ENCODE data around the gene HOXA13. TPM values are rescaled to one million over a fixed set of nuclear protein-coding genes. Genes with fewer than 3 reads are reported as not detected.

The HOXA13 gene
- total and polyA plus RNA-seq, 8 donors, result 29.0 TPM; not detected in 7

DNA sequence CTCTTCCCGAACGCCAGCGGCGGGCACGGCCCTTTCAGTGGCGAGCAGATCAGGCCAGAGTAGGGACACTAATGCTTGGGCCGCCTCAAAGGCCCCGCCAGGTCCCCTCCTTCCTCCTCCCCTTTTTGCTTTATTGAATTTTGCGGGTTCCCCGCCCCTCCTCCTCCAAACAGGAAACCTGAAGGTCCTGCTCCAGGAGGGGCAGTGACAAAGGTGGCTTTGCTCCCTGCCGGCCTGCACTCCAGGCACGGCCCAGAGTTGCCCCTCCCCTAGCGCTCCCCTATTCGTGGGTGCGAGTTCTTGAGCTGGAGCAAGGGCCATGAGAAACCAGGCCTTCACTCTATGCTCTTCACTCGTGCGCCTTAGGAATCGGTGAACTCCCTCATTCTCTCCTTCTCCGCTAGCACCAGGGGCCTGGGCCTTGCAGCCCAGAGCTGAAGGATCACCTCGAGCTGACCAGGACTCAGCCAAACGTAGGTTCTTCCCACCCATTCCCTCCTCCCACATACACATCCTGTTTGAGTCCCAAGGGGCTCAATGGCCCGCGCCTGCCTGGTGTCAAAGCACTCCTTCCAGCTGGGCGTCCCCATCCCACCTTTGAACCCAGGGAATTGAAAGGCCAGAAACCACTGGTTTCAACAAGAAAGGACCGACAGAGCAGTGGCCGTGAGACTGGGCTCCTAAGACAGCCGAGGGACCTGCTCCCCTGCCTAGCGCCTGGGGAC, 51.7 kb downstream of the HOXA13 start:
- Histone ChIP-seq H3K4me1 (peaks cover 20 to 60% (median 43%) of the 10 kb centered on the region in 4 donors), H3K27ac (peak overlapping the region; percentile 72 to 99 (median 88)), H3K9me3 (peaks cover 0 to 26% (median 0%) of the 10 kb centered on the region in 4 donors), H3K4me3 (peak overlapping the region; percentile 33 to 64 (median 52)), H3K36me3 (no peaks in the 10 kb centered on the region), H3K27me3 (peaks cover 5 to 100% (median 90%) of the 10 kb centered on the region in 3 donors)
- 26 to 34% (median 30%) methylated on average over 26 to 28 of the region's 28 CpGs for WGBS, 5 donors
- TF ChIP-seq POLR2AphosphoS5 (IDR thresholded peaks at IDR 0.05) (no peak), POLR2A (IDR thresholded peaks at IDR 0.05) (no peak), EP300 (IDR thresholded peaks at IDR 0.05) (no peak)
- TF ChIP-seq, protein P1, sequence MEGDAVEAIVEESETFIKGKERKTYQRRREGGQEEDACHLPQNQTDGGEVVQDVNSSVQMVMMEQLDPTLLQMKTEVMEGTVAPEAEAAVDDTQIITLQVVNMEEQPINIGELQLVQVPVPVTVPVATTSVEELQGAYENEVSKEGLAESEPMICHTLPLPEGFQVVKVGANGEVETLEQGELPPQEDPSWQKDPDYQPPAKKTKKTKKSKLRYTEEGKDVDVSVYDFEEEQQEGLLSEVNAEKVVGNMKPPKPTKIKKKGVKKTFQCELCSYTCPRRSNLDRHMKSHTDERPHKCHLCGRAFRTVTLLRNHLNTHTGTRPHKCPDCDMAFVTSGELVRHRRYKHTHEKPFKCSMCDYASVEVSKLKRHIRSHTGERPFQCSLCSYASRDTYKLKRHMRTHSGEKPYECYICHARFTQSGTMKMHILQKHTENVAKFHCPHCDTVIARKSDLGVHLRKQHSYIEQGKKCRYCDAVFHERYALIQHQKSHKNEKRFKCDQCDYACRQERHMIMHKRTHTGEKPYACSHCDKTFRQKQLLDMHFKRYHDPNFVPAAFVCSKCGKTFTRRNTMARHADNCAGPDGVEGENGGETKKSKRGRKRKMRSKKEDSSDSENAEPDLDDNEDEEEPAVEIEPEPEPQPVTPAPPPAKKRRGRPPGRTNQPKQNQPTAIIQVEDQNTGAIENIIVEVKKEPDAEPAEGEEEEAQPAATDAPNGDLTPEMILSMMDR (IDR thresholded peaks at IDR 0.05), result no peak
- no peak for DNase-seq
- intact Hi-C loops (cut with DNase I; ENCODE audit: low total_unique reads), result no loop called here

DNA sequence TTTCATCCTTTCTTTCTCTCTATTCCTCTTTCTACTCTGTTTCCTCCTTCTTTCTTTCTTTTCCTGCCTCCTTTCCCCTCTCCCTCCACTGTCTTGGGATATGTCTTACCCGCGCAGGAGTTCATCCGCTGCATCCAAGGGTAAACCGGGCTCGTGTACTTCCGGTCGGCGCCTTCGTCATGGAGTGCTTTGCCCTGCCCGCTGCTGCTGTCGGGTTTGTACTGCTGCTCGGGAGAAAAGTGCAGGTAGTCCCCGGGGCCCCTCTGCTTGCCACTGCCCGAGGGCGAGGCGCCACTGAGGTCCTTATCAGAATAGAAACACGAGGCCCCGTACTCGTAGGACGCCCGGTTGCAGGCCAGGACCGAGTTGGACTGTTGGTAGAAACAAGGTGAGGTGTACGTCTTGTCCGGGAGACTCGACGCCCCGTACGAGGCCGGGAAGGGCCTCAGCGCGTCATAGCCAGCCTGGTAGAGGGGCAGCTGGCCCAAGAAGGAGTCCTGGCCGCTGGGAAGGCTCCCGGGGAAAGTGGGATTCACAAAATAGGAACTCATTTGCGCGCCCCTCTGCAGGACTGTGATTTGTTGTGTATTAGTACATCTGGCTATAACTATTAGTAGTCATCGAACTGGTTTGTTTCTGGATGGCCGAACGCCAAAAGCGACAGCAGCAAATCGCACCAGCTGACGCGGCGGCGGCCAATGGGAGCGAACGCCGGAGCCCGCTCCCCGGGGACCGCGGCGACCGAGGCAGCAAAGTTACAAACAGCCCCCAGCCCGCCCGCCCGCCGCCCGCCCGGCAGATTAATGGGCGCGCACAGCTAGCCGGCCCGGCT, 52.5 kb downstream of the HOXA13 start, which contains the start of gene HOXA6:
Gene HOXA6, minus strand, starts transcription at position 576 of the 832 bp plus-strand sequence. Its CDS starts 25 bp downstream, at position 551.
- Histone ChIP-seq H3K4me1 (peaks cover 15 to 57% (median 38%) of the 10 kb centered on the region in 4 donors), H3K4me3 (peak within 1 kb of the TSS; percentile 33 to 64 (median 52)), H3K9me3 (peaks cover 0 to 26% (median 0%) of the 10 kb centered on the region in 4 donors), H3K27me3 (peaks cover 5 to 100% (median 90%) of the 10 kb centered on the region in 3 donors), H3K36me3 (peaks cover 0 to 5% (median 0%) of the 10 kb centered on the region in 4 donors), H3K27ac (peak within 1 kb of the TSS; percentile 72 to 99 (median 88))
- peak; percentile 53 to 84 for DNase-seq
- TF ChIP-seq, protein P1 (IDR thresholded peaks at IDR 0.05), result no peak
- no peak for TF ChIP-seq POLR2A (IDR thresholded peaks at IDR 0.05)
- TF ChIP-seq POLR2AphosphoS5 (IDR thresholded peaks at IDR 0.05), result no peak
- TF ChIP-seq EP300 (IDR thresholded peaks at IDR 0.05), result no peak
- intact Hi-C loops (cut with DNase I; ENCODE audit: low total_unique reads), result no loop called here
- 11 to 23% (median 18%) methylated on average over 53 to 63 of the region's 63 CpGs for WGBS, 5 donors

DNA sequence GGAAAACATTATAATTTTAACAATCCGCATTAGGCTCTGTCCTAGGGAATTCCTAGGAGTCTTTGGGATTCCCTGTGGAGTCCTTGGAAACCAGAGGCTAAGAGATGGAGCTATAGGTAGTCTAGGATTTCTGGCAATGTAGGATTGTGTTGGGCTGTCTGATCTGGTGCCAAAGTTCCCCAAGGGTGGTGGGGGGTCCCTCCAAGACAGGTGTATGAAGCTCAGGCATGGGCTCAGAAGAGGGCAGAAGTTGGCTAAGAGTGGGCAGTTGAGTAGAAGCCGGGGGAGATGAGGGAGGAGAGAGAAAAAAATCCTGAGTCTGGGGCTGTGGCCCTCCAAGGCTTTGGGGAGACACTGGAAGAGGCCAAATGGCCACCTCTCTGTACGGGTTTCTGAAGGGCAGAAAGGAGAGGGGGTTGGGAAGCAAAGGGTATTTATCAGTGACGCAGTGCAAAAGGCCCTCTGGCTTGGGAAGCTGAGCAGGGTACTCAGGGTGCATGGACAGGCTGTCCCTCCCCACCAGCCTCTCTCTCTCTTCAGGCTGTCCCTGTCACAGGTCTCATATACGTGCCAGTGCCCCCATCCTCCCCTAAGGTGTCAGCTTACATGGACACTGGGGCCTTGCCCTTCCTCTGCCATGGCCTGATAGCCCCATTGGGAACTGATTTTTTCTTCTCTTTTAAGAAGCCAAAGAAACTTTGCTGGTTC, 53.2 kb downstream of the HOXA13 start:
- Histone ChIP-seq H3K4me1 (peaks cover 14 to 50% (median 32%) of the 10 kb centered on the region in 4 donors), H3K27me3 (peaks cover 5 to 100% (median 88%) of the 10 kb centered on the region in 3 donors), H3K4me3 (peak overlapping the region in 3 of 4 donors; percentile 48 to 64 (median 55)), H3K27ac (peak overlapping the region; percentile 35 to 99 (median 88)), H3K36me3 (peaks cover 0 to 5% (median 0%) of the 10 kb centered on the region in 4 donors), H3K9me3 (peaks cover 0 to 26% (median 0%) of the 10 kb centered on the region in 4 donors)
- 44 to 69% (median 64%) methylated on average over 5 of the region's 5 CpGs for WGBS, 5 donors
- no peak for TF ChIP-seq EP300 (IDR thresholded peaks at IDR 0.05)
- TF ChIP-seq POLR2AphosphoS5 (IDR thresholded peaks at IDR 0.05), result no peak
- TF ChIP-seq, protein P1 (IDR thresholded peaks at IDR 0.05), result no peak
- TF ChIP-seq POLR2A (IDR thresholded peaks at IDR 0.05), result no peak
- DNase-seq, result no peak
- intact Hi-C loops (cut with DNase I; ENCODE audit: low total_unique reads), result no loop called here

Data from stomach (tissue), 9 donors.